CD14-positive monocyte (primary cell): ENCODE results near the gene PKD2L1. TPM values are rescaled to one million over a fixed set of nuclear protein-coding genes. Genes with fewer than 3 reads are reported as not detected.
A peak's percentile ranks its signal among the peaks of the same experiment; 100 is the strongest.

Experiments
- DNase-seq, 3 donors: peaks; one replicate each; pipeline ENCODE4 v3.0.0-alpha.2; 2011 to 2022
- H2AFZ ChIP-seq: 2 replicates; pipeline ENCODE4 v1.6.0; 2012; ENCODE audit warnings: mild to moderate bottlenecking, low read depth, low read length, inconsistent platforms; ENCODE audit not compliant: insufficient read depth, poor library complexity, severe bottlenecking
- H3K27ac ChIP-seq, 2 donors: 1 replicate in 1 of 2; 2 replicates in 1 of 2; pipeline ENCODE4 v1.5.1; 2012 to 2013; ENCODE audit warnings: low read length in 2 of 2, control low read depth in 1 of 2, inconsistent platforms in 1 of 2, low read depth in 1 of 2, mild to moderate bottlenecking in 1 of 2
- H3K27me3 ChIP-seq, 2 donors: one replicate each; pipeline versions ENCODE4 v1.6.0 to v1.6.1; 2011 to 2013; ENCODE audit warnings: low read length in 2 of 2; ENCODE audit not compliant: control insufficient read depth in 2 of 2, insufficient read depth in 2 of 2
- H3K36me3 ChIP-seq, 2 donors: replicated peaks in 1 of 2; 1 replicate in 1 of 2; 2 replicates in 1 of 2; pipeline versions ENCODE4 v1.5.1 to v1.6.1; 2012 to 2013; ENCODE audit warnings: low read length in 2 of 2, control low read depth in 1 of 2, inconsistent platforms in 1 of 2, mild to moderate bottlenecking in 1 of 2; ENCODE audit not compliant: insufficient read depth in 2 of 2, control insufficient read depth in 1 of 2
- H3K4me1 ChIP-seq, 2 donors: 1 replicate in 1 of 2; 2 replicates in 1 of 2; pipeline versions ENCODE4 v1.5.1 to v1.6.1; 2012 to 2013; ENCODE audit warnings: low read length in 2 of 2, control low read depth in 1 of 2, inconsistent platforms in 1 of 2, mild to moderate bottlenecking in 1 of 2, moderate library complexity in 1 of 2; ENCODE audit not compliant: insufficient read depth in 2 of 2, control insufficient read depth in 1 of 2
- H3K4me2 ChIP-seq: replicated peaks from 2 replicates; pipeline ENCODE3; 2012; ENCODE audit warnings: low read length, moderate library complexity, mild to moderate bottlenecking; ENCODE audit not compliant: poor library complexity, severe bottlenecking; ENCODE audit errors: extremely low read depth
- H3K4me3 ChIP-seq, 3 experiments: fragments of 200-600 bp in 1 of 3; sonication (generic) in 1 of 3; replicated peaks in 1 of 3; 1 replicate in 2 of 3; 2 replicates in 1 of 3; pipeline ENCODE4 v1.5.1; 2011 to 2013; ENCODE audit warnings: low read length in 3 of 3, mild to moderate bottlenecking in 3 of 3, control low read depth in 2 of 3, low read depth in 2 of 3, inconsistent platforms in 1 of 3, moderate library complexity in 1 of 3
- H3K79me2 ChIP-seq: 2 replicates; pipeline ENCODE4 v1.6.0; 2012; ENCODE audit warnings: mild to moderate bottlenecking, control low read depth, inconsistent platforms, low read length, moderate library complexity; ENCODE audit not compliant: insufficient read depth
- H3K9ac ChIP-seq: 2 replicates; pipeline ENCODE4 v1.6.0; 2017; ENCODE audit warnings: low read length, mild to moderate bottlenecking; ENCODE audit not compliant: insufficient read depth, poor library complexity, severe bottlenecking
- H3K9me3 ChIP-seq, 2 donors: replicated peaks in 1 of 2; 1 replicate in 1 of 2; 2 replicates in 1 of 2; pipeline versions ENCODE4 v1.5.1 to v1.6.1; 2012 to 2013; ENCODE audit warnings: low read length in 2 of 2, control low read depth in 1 of 2; ENCODE audit not compliant: control insufficient read depth in 1 of 2, insufficient read depth in 1 of 2
- H4K20me1 ChIP-seq: 2 replicates; pipeline ENCODE4 v1.6.0; 2012; ENCODE audit warnings: mild to moderate bottlenecking, low read length, control low read depth, moderate library complexity; ENCODE audit not compliant: insufficient read depth
- H3K27ac Mint-ChIP-seq, 7 donors: one replicate each; pipeline ENCODE4 v1.8.0; 2020; ENCODE audit warnings: mild to moderate bottlenecking in 7 of 7, mixed read lengths in 7 of 7, moderate library complexity in 6 of 7, inconsistent platforms in 2 of 7
- H3K27me3 Mint-ChIP-seq, 3 donors: one replicate each; pipeline ENCODE4 v1.8.0; 2021 to 2022; ENCODE audit warnings: low read depth in 3 of 3, mild to moderate bottlenecking in 3 of 3, mixed read lengths in 3 of 3, moderate library complexity in 3 of 3, inconsistent platforms in 1 of 3
- H3K36me3 Mint-ChIP-seq, 2 donors: one replicate each; pipeline ENCODE4 v1.8.0; 2020; ENCODE audit warnings: mixed read lengths in 2 of 2, inconsistent platforms in 1 of 2, mild to moderate bottlenecking in 1 of 2
- H3K4me1 Mint-ChIP-seq: one replicate; pipeline ENCODE4 v1.8.0; 2020; ENCODE audit warnings: mild to moderate bottlenecking, mixed read lengths
- H3K4me3 Mint-ChIP-seq, 2 donors: one replicate each; pipeline ENCODE4 v1.8.0; 2020; ENCODE audit warnings: mild to moderate bottlenecking in 2 of 2, mixed read lengths in 2 of 2, moderate library complexity in 1 of 2
- H3K9me3 Mint-ChIP-seq, 7 donors: one replicate each; pipeline ENCODE4 v1.8.0; 2020 to 2022; ENCODE audit warnings: mixed read lengths in 7 of 7, mild to moderate bottlenecking in 6 of 7, moderate library complexity in 6 of 7, inconsistent platforms in 2 of 7
- WGBS: methylation state at CpG from one replicate; pipeline ENCODE4 v1.1.5; 2013; ENCODE audit warnings: missing lambda C conversion rate; ENCODE audit not compliant: insufficient coverage; 5-methylcytosine and 5-hydroxymethylcytosine counted together
- intact Hi-C, 2 donors: fragments of 100-400 bp; cut with micrococcal nuclease; formaldehyde crosslinking; loops; one replicate each; pipeline versions ENCODE4 v1.15.0 to v1.15.1; 2023
- polyA plus RNA-seq, 3 donors: library from polyadenylated mRNA; depleted of rRNA in 1 of 3; unstranded in 2 of 3; stranded (reverse) in 1 of 3; fragments of 300-500 nt in 2 of 3; fragments of >200 nt in 1 of 3; fragmentation: Illumina TruSeq in 2 of 3; gene quantifications; 1 replicate in 2 of 3; 2 replicates in 1 of 3; pipeline ENCODE4 v1.2.3, GENCODE V29; 2012 to 2021
- TF ChIP-seq, protein P1 (sequence below): fragments of 200-600 bp; IDR thresholded peaks from one replicate; pipeline ENCODE4 v1.8.0; 2022; ENCODE audit warnings: antibody characterized with exemption, mild to moderate bottlenecking

The PKD2L1 gene
- polyA plus RNA-seq, 3 donors: 0.15 to 1.5 TPM; not detected in 1

DNA sequence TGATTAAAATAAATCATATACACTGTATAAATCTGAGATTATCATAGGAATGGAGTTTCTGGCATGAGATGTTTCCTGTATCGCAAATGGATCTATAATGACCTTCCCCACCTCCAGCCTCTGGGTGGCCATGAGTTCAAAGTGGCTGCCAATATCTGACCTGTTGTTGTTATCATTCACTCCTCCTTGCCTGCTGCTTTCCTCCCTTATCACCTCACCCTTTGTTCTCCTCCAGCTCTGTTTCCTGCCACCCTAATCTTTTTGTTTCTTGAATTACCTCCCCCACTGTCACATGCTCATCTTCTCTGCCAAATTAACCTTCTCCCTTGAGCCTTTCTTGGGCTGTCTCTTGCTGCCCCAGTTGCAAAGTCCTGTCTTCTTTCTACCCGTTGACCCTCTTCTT lies 29.0 kb upstream of the PKD2L1 start:
- H3K9me3 ChIP-seq: no peaks in the 10 kb centered on the region
- no peak overlapping the region for H3K27ac Mint-ChIP-seq
- H2AFZ ChIP-seq: no peak overlapping the region
- no peaks in the 10 kb centered on the region for H3K36me3 ChIP-seq
- H3K4me3 Mint-ChIP-seq: no peak overlapping the region
- no peak overlapping the region for H3K27ac ChIP-seq
- peaks cover 16 to 25% of the 10 kb centered on the region in 2 donors for H3K36me3 Mint-ChIP-seq
- H3K4me1 Mint-ChIP-seq: no peaks in the 10 kb centered on the region
- no peak overlapping the region for H3K9ac ChIP-seq
- no peak overlapping the region for H3K4me3 ChIP-seq
- H3K27me3 Mint-ChIP-seq: no peaks in the 10 kb centered on the region
- WGBS: 100% methylated on average over 1 of the region's 2 CpGs
- intact Hi-C loops: no loop called here
- H4K20me1 ChIP-seq: no peaks in the 10 kb centered on the region
- H3K4me1 ChIP-seq: no peaks in the 10 kb centered on the region
- H3K9me3 Mint-ChIP-seq: no peaks in the 10 kb centered on the region
- no peaks in the 10 kb centered on the region for H3K79me2 ChIP-seq
- no peak overlapping the region for H3K4me2 ChIP-seq
- DNase-seq: no peak
- H3K27me3 ChIP-seq: no peaks in the 10 kb centered on the region
- TF ChIP-seq, protein P1, sequence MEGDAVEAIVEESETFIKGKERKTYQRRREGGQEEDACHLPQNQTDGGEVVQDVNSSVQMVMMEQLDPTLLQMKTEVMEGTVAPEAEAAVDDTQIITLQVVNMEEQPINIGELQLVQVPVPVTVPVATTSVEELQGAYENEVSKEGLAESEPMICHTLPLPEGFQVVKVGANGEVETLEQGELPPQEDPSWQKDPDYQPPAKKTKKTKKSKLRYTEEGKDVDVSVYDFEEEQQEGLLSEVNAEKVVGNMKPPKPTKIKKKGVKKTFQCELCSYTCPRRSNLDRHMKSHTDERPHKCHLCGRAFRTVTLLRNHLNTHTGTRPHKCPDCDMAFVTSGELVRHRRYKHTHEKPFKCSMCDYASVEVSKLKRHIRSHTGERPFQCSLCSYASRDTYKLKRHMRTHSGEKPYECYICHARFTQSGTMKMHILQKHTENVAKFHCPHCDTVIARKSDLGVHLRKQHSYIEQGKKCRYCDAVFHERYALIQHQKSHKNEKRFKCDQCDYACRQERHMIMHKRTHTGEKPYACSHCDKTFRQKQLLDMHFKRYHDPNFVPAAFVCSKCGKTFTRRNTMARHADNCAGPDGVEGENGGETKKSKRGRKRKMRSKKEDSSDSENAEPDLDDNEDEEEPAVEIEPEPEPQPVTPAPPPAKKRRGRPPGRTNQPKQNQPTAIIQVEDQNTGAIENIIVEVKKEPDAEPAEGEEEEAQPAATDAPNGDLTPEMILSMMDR: no peak

DNA sequence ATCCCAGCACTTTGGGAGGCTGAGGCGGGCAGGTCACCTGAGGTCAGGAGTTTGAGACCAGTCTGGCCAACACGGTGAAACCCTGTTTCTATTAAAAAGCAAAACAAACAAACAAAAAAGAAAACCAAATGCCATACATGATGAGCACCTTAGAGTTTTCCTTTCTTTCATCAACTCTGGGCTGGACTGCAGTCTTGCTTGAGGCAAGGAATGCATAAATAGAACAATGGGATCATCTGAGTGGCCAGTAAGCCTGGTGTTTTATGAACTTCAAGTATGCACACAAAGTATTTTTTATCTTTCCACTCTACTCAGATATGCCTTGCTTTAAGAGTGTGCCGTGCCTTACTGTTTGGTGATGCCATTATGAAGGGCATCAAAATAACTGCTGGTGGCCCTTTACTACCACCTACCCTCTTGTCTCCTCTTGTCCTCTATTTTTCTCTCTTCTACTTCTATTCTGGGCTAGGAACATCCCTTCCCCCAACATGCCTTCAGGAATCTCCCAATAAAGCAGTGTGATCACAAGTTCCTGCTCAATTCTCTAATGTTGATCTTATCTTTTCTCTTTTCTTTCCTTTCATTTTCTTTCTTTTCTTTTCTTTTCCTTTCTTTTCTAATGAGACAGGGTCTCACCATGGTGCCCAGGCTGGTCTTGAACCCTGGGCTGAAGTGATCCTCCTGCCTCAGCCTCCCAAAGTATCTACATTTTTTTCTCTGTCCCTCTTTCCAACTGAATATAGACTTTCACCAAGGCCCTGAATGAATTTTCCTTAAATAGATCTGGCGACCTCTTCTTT lies 27.2 kb upstream of the PKD2L1 start:
- H3K36me3 ChIP-seq: no peaks in the 10 kb centered on the region
- Mint-ChIP-seq H3K9me3 (no peaks in the 10 kb centered on the region), H3K27ac (peak overlapping the region in 2 of 7 donors; percentile 6 to 11), H3K27me3 (no peaks in the 10 kb centered on the region), H3K36me3 (peaks cover 22 to 25% of the 10 kb centered on the region in 2 donors), H3K4me1 (no peaks in the 10 kb centered on the region), H3K4me3 (no peak overlapping the region)
- no peaks in the 10 kb centered on the region for H4K20me1 ChIP-seq
- DNase-seq: no peak
- no peaks in the 10 kb centered on the region for H3K4me1 ChIP-seq
- H3K9me3 ChIP-seq: no peaks in the 10 kb centered on the region
- intact Hi-C loops: no loop called here
- H3K79me2 ChIP-seq: no peaks in the 10 kb centered on the region
- no peak overlapping the region for H3K4me2 ChIP-seq
- H2AFZ ChIP-seq: no peak overlapping the region
- H3K4me3 ChIP-seq: no peak overlapping the region
- H3K9ac ChIP-seq: no peak overlapping the region
- no peak overlapping the region for H3K27ac ChIP-seq
- TF ChIP-seq, protein P1: no peak
- H3K27me3 ChIP-seq: no peaks in the 10 kb centered on the region
- WGBS: 100% methylated on average over 3 of the region's 4 CpGs
